Measurements from ENCODE around the gene BYSL.

DNA sequence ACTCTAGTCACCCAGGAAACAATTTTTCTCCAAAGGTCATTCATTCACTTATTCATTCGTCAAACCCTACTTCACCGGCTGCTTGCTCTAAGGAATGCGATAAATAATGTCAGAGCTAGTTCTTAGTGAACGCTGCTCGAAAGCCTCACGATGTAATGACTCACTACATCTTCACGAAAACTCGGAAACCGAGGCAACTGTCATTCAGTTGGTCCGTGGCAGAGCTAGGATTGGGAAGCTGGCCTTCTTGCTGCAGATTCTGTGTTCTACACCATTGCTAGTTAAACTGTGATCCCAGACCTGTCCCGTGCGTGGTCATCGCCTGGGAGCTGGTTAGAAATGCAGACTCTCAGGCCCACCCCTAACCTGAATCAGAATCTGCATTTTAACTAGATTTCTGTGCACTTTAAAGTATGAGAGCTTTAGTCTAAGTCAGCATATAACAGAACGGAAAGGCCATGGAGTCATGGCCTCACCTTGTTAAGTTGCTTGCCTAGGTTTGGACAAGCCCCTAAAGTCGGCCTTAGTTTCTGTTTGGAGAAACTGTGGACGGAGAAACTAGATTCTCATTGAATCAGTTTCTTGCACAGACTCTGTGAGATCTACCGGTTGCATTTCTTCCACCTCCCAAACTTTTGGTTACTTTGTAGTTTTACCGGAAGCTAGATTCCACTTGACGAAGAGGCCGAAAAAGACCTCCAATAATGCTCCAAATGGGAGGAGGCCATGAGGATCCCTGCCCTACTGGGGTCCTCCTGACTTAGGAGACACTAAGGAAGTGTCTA lies 21.0 kb downstream of the BYSL start:
- TF ChIP-seq POLR2A (IDR thresholded peaks at IDR 0.05; ENCODE audit: low read depth, low read length) (no peak), POLR2AphosphoS5 (IDR thresholded peaks at IDR 0.05; ENCODE audit: low read depth, low read length) (no peak)

Data from GM12892 (cell line).